RWPE2 (cell line): ENCODE results near the gene STARD8.

ENCODE experiments used
- ATAC-seq: fragments of 200-7000 bp; cut with Tn5 transposase; 3 replicates; pipeline ENCODE4 v1.9.1; 2021; ENCODE audit warnings: low read depth
- DNase-seq: peaks from one replicate; pipeline ENCODE4 v3.0.0-alpha.2; 2020; ENCODE audit warnings: low spot score
- H3K27ac ChIP-seq: fragments of 450-650 bp; 2 replicates; pipeline ENCODE4 v1.5.1; 2017; ENCODE audit warnings: mild to moderate bottlenecking; ENCODE audit not compliant: poor library complexity, severe bottlenecking
- H3K27me3 ChIP-seq: fragments of 250-450 bp; sonication (Bioruptor Pico); 2 replicates; pipeline ENCODE4 v1.5.1; 2021; ENCODE audit warnings: mild to moderate bottlenecking, moderate library complexity; ENCODE audit not compliant: insufficient read depth, poor library complexity, severe bottlenecking
- H3K36me3 ChIP-seq: fragments of 250-450 bp; sonication (Bioruptor Pico); 2 replicates; pipeline ENCODE4 v1.5.1; 2020; ENCODE audit warnings: low read depth, mild to moderate bottlenecking, moderate library complexity
- H3K4me1 ChIP-seq: fragments of 250-450 bp; sonication (Bioruptor Pico); 2 replicates; pipeline ENCODE4 v1.5.1; 2021; ENCODE audit warnings: mild to moderate bottlenecking, moderate library complexity; ENCODE audit not compliant: insufficient read depth, poor library complexity, severe bottlenecking
- H3K4me3 ChIP-seq: fragments of 250-450 bp; sonication (Bioruptor Pico); 2 replicates; pipeline ENCODE4 v1.5.1; 2021; ENCODE audit warnings: mild to moderate bottlenecking, moderate library complexity; ENCODE audit not compliant: severe bottlenecking
- H3K9me3 ChIP-seq: fragments of 250-450 bp; sonication (Bioruptor Pico); 2 replicates; pipeline ENCODE4 v1.5.1; 2021; ENCODE audit warnings: mild to moderate bottlenecking, moderate library complexity; ENCODE audit not compliant: severe bottlenecking
- TF ChIP-seq, protein P1 (sequence below): fragments of 450-650 bp; IDR thresholded peaks from one replicate; pipeline ENCODE4 v1.5.1; 2017; ENCODE audit warnings: mild to moderate bottlenecking, moderate library complexity; ENCODE audit not compliant: poor library complexity, severe bottlenecking

The STARD8 gene

DNA sequence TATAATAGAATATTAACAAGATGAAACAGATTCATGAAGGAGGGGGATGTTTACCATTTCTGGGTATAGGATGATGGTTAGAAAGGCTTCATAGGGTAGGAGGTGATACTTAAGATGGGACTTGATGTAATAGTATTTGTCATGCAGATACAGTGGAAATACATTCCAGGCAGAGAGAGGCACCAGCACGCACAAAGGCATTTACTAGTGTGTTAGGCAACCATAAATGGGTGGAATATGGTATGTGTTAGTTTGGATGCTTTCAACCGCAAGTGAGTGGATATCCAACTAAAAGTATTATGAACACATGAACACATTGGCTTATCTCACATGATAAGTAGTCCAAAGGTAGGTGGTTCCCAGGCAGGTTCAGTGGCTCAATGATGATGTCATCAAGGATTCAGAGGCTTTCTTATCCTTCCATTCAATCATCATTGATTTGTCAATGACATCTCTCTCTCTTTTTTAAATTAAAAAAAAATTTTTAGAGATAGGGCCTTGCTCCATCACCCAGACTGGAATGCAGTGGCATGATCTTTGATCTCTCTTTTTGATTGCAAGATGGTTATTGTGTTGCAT is 12.7 kb upstream of the STARD8 start:
- no peaks in the 10 kb centered on the region for H3K36me3 ChIP-seq
- ATAC-seq (no peak), DNase-seq (no peak)
- no peaks in the 10 kb centered on the region for H3K9me3 ChIP-seq
- no peaks in the 10 kb centered on the region for H3K27me3 ChIP-seq
- no peak overlapping the region for H3K27ac ChIP-seq
- no peaks in the 10 kb centered on the region for H3K4me1 ChIP-seq
- no peak overlapping the region for H3K4me3 ChIP-seq
- TF ChIP-seq, protein P1, sequence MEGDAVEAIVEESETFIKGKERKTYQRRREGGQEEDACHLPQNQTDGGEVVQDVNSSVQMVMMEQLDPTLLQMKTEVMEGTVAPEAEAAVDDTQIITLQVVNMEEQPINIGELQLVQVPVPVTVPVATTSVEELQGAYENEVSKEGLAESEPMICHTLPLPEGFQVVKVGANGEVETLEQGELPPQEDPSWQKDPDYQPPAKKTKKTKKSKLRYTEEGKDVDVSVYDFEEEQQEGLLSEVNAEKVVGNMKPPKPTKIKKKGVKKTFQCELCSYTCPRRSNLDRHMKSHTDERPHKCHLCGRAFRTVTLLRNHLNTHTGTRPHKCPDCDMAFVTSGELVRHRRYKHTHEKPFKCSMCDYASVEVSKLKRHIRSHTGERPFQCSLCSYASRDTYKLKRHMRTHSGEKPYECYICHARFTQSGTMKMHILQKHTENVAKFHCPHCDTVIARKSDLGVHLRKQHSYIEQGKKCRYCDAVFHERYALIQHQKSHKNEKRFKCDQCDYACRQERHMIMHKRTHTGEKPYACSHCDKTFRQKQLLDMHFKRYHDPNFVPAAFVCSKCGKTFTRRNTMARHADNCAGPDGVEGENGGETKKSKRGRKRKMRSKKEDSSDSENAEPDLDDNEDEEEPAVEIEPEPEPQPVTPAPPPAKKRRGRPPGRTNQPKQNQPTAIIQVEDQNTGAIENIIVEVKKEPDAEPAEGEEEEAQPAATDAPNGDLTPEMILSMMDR = no peak

DNA sequence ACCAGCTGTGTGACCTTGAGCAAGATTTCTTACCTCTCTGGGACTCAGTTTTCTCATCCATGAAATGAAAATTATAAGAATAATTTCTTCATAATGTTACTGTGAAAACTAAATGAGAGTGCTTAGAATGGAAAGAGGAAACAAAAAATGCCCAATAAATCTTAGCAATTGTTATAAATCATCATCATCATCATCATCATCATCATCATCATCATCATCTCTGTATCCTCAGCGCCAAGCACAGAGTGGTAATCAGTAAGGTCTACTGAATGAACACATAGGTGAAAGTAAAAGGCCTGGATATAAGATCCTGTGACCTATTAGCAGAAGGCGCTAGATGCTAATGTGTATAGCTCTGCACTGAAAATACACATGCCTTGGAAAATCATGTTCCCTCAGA is 6.8 kb upstream of the STARD8 start:
- TF ChIP-seq, protein P1 = no peak
- Histone ChIP-seq H3K4me3 (no peak overlapping the region), H3K4me1 (no peaks in the 10 kb centered on the region), H3K27ac (no peak overlapping the region), H3K36me3 (no peaks in the 10 kb centered on the region), H3K9me3 (no peaks in the 10 kb centered on the region), H3K27me3 (no peaks in the 10 kb centered on the region)
- ATAC-seq (no peak), DNase-seq (no peak)

DNA sequence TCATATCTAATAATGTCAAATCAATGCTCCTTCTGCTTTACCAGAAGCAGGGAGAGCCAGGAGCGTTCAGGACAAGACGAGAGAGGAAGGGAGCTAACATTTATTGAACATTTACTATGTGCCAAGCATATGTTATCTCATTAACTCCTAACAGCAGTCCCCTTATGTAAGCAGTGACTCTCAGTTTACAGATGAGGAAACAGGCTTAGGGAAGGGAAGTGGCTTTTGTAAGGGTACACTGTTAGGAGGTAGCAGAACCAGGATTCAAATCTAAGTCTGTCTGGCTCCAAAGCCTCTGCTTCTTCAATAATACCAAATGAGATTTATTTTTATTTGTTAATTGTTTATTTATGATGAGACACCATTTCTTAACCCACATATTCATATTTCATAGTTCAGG is 2.6 kb upstream of the STARD8 start:
- H3K27me3 ChIP-seq = no peaks in the 10 kb centered on the region
- H3K4me3 ChIP-seq = no peak overlapping the region
- no peak for DNase-seq
- no peak for ATAC-seq
- TF ChIP-seq, protein P1 = no peak
- H3K9me3 ChIP-seq = no peaks in the 10 kb centered on the region
- no peaks in the 10 kb centered on the region for H3K36me3 ChIP-seq
- no peak overlapping the region for H3K27ac ChIP-seq
- no peaks in the 10 kb centered on the region for H3K4me1 ChIP-seq

DNA sequence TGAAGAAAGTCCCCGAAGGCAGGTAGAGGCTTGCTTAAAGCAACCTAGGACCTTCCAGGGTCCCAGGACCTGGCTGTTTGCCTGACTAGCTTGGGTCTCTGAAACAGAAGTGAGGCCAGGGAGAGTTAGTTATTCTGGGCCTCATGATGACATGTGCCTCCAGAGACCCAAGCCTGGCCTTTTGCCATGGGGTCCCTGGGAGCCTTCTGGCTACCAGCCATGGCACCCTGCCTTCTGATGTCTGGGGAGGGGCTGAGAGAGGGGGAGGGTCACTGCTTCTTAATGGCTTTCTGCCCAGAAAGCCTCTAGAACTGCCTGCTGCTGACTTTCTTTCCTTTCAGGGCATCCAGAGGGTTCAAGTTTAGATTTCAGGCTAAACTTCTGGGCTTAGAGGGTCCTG is 1.0 kb upstream of the STARD8 start:
- TF ChIP-seq, protein P1 = no peak
- Histone ChIP-seq H3K27me3 (no peaks in the 10 kb centered on the region), H3K27ac (no peak overlapping the region), H3K4me3 (no peak overlapping the region), H3K4me1 (no peaks in the 10 kb centered on the region), H3K36me3 (no peaks in the 10 kb centered on the region), H3K9me3 (no peaks in the 10 kb centered on the region)
- no peak for ATAC-seq
- DNase-seq = no peak

DNA sequence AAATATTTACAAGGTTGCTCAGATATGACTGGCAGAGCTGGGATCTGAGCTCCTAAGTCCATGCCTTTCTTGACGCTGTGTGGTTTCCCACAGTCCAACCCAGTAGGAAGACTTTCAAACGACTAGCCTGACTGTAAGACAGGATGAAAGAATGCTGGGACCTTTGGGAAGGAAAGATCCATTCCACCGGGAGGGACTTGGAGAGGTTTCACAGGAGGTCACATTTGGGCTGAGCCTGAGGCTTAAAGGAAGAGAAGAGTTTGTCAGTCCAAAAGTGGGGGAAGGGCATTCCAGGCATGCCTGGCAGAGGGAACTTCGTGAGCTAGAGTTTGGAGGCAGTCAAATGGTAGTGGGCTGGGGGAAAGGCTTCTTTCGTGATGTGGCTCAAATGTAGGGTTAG is 1.5 kb downstream of the STARD8 start:
- no peak overlapping the region for H3K4me3 ChIP-seq
- H3K27me3 ChIP-seq = no peaks in the 10 kb centered on the region
- TF ChIP-seq, protein P1 = no peak
- no peak overlapping the region for H3K27ac ChIP-seq
- H3K4me1 ChIP-seq = no peaks in the 10 kb centered on the region
- DNase-seq = no peak
- ATAC-seq = no peak
- no peaks in the 10 kb centered on the region for H3K9me3 ChIP-seq
- H3K36me3 ChIP-seq = no peaks in the 10 kb centered on the region
